ENCODE measurements around the gene BCAR3. TPM values are rescaled to one million over a fixed set of nuclear protein-coding genes. Genes with fewer than 3 reads are reported as not detected.
"Not testable (repeated sequence)": the region's sequence is repeated elsewhere in the genome, so short reads cannot be mapped to it uniquely, and the experiment has no call there.

Gene BCAR3
- total RNA-seq, 4 donors from 2014 or later: 17.3 to 72.7 (median 54.2) TPM

GRCh38 chr1:93675931-93676330, 5.7 kb downstream of the BCAR3 start:
- DNase-seq: no peak
- Histone ChIP-seq H3K27me3 (no peaks in the 10 kb centered on the region), H3K4me3 (no peak overlapping the region), H3K27ac (no peak overlapping the region), H3K4me1 (peaks cover 0 to 36% (median 0%) of the 10 kb centered on the region in 4 donors), H3K36me3 (no peaks in the 10 kb centered on the region), H3K9me3 (no peaks in the 10 kb centered on the region)
- TF ChIP-seq POLR2A (IDR thresholded peaks at IDR 0.05) (no peak), CTCF (IDR thresholded peaks at IDR 0.05) (no peak)

GRCh38 chr1:93675271-93675670, 6.4 kb downstream of the BCAR3 start:
- Histone ChIP-seq H3K27ac (no peak overlapping the region), H3K9me3 (no peaks in the 10 kb centered on the region), H3K36me3 (no peaks in the 10 kb centered on the region), H3K4me1 (peaks cover 0 to 38% (median 0%) of the 10 kb centered on the region in 4 donors), H3K4me3 (no peak overlapping the region), H3K27me3 (no peaks in the 10 kb centered on the region)
- no peak for DNase-seq
- TF ChIP-seq POLR2A (IDR thresholded peaks at IDR 0.05): no peak
- no peak for TF ChIP-seq CTCF (IDR thresholded peaks at IDR 0.05)

DNA sequence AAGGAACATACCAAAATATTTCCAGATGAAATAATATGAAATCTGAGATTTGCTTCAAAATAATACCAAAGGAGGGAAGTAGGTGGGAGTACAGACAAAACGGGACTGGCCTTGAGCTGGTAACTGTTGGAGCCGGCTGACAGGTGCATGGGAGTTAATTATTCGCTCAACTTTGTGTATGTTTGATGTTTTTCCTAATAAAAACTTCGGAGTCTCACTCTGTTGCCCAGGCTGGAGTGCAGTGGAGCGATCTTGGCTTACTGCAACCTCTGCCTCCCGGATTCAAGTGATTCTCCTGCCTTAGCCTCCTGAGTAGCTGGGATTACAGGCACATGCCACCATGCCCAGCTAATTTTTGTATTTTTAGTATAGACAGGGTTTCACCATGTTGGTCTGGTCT, 7.6 kb downstream of the BCAR3 start:
- H3K27ac ChIP-seq, H3K27me3 ChIP-seq, DNase-seq, H3K9me3 ChIP-seq, H3K36me3 ChIP-seq, H3K4me3 ChIP-seq: not testable (repeated sequence)
- H3K4me1 ChIP-seq: peaks cover 0 to 38% (median 0%) of the 10 kb centered on the region in 4 donors

DNA sequence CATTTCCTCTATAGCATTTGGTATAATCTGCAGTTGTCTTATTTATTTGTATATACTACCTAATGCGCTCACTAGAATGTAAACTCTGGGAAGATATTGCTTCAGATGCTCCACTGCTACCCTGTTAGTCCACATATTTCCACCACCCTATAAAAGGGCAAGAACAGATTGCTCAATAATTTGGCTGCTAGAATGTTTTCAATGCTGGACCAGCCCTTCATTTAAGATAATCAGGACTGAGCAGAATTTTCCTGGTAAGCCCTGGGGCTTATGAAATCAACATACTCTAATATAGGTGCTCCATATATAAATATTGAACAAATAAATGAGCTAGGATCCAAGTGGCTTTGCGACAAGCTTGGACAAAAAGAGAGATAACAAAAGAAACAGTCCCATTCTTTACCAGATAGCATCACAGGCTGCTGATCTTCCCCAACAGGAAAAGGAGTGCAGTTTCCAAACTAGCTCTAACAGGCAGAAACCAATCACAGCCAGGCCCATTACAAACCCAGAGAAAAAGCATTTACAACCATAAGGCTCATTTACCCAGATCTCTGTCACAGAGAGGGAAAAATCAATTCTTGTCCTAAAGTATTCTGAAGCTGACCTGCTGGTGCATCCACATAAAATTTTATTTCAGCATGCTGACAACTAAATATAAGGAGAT, 8.3 kb downstream of the BCAR3 start:
- H3K4me3 ChIP-seq: no peak overlapping the region
- H3K27me3 ChIP-seq: no peaks in the 10 kb centered on the region
- no peaks in the 10 kb centered on the region for H3K9me3 ChIP-seq
- DNase-seq: no peak
- TF ChIP-seq CTCF (IDR thresholded peaks at IDR 0.05) (no peak), POLR2A (IDR thresholded peaks at IDR 0.05) (no peak)
- H3K4me1 ChIP-seq: peaks cover 0 to 38% (median 0%) of the 10 kb centered on the region in 4 donors
- H3K27ac ChIP-seq: no peak overlapping the region
- H3K36me3 ChIP-seq: no peaks in the 10 kb centered on the region

DNA sequence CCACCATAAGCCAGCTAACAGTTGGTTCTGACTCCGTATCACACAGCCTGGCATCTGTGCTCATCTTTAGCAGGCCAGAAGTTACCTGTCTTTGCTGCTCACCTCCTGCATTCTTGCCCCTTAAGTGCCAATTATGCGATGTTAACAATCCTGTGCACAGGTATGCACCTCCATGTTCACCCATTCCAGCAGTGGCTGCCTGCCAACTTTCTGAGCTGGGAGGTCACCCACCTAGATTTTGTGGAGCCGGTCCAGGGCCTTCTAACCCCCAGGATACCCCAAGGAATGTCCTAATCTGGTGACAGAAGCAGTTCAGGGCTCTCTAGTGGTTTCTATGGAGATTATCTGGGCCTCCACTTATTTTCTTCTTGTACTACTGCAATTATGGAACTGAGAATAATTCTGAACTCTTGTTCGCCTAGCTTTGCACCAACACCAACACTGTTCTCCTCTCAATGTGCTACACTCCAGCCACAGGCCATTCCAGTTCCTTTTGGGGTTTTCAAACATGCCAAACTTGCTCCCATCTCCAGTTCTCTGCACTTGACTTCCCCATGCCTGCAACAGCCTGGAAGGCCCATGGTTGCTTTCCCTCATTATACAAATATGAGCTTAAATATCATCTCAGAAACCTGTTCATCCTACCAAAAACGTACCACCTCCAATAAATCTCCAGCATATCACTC, 9.0 kb downstream of the BCAR3 start:
- no peak for DNase-seq
- TF ChIP-seq CTCF (IDR thresholded peaks at IDR 0.05): no peak
- no peak for TF ChIP-seq POLR2A (IDR thresholded peaks at IDR 0.05)

DNA sequence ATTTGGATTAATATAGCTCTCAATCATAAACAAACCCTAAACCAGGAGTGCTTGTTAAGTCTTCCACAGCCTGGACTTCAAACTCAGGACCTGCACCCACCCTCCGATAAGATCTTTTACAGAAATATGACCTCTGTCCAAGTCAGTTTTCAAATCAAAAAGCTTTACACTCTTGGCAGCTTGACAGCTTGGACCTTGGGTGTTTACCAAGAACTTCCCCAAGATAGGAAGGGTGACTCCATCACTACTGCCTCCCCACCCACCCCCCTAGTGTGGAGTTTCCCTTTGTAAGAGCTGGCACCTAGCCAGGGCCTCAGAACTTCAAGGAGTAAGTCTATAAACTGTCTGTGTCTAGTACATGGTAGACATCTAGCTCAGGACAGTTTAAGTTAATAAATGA, 9.6 kb downstream of the BCAR3 start:
- TF ChIP-seq CTCF (IDR thresholded peaks at IDR 0.05) (no peak), POLR2A (IDR thresholded peaks at IDR 0.05) (no peak)
- Histone ChIP-seq H3K27me3 (no peaks in the 10 kb centered on the region), H3K36me3 (no peaks in the 10 kb centered on the region), H3K9me3 (no peaks in the 10 kb centered on the region), H3K27ac (peak overlapping the region in 1 of 4 donors; percentile 45), H3K4me1 (peaks cover 0 to 38% (median 0%) of the 10 kb centered on the region in 4 donors), H3K4me3 (no peak overlapping the region)
- DNase-seq: peak; percentile 26 to 81 (median 63)

More for the DNA sequence above, 9.0 kb downstream of the BCAR3 start:
- Histone ChIP-seq H3K9me3 (no peaks in the 10 kb centered on the region), H3K27ac (peak overlapping the region in 1 of 4 donors; percentile 45), H3K4me3 (no peak overlapping the region), H3K36me3 (no peaks in the 10 kb centered on the region), H3K4me1 (peaks cover 0 to 38% (median 0%) of the 10 kb centered on the region in 4 donors), H3K27me3 (no peaks in the 10 kb centered on the region)

Data from Peyer's patch (tissue), 4 donors.